PFSK-1 (cell line): ENCODE data around the gene DENND10.

Experiments used
- SIN3A ChIP-seq: IDR thresholded peaks from 2 replicates; pipeline ENCODE4 v1.6.1; 2012; ENCODE audit warnings: mild to moderate bottlenecking, low read length, moderate library complexity, borderline replicate concordance; ENCODE audit not compliant: insufficient read depth
- TAF1 ChIP-seq: IDR thresholded peaks from 2 replicates; pipeline ENCODE4 v1.6.1; 2012; ENCODE audit warnings: low read length, control low read depth, borderline replicate concordance; ENCODE audit not compliant: insufficient read depth
- TF ChIP-seq, protein P1 (sequence below), 2 experiments: IDR thresholded peaks; 2 replicates each; pipeline versions ENCODE4 v1.6.1 to v1.8.0; 2011 to 2012; ENCODE audit warnings: low read depth in 2 of 2, low read length in 2 of 2, control low read depth in 1 of 2, inconsistent platforms in 1 of 2, mild to moderate bottlenecking in 1 of 2, moderate library complexity in 1 of 2; ENCODE audit not compliant: insufficient read depth in 1 of 2

DNA sequence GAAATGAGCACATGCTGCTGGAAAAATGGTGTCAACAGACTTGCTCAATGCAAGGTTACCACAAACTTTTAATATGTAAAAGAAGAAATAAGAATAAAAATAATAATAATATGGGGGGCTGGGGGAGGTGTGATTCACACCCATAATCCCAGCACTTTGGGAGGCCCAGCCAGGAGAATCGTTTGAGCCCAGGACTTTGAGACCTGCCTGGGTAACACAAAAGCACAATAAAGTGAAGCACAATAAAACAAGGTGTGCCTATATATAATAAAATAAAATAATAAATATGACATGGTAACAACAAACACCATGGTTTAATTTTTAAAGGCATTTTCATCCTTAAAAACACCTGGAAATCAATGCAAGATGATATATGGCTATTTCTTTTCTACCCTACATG is 48.4 kb upstream of the DENND10 start:
- TF ChIP-seq, protein P1, sequence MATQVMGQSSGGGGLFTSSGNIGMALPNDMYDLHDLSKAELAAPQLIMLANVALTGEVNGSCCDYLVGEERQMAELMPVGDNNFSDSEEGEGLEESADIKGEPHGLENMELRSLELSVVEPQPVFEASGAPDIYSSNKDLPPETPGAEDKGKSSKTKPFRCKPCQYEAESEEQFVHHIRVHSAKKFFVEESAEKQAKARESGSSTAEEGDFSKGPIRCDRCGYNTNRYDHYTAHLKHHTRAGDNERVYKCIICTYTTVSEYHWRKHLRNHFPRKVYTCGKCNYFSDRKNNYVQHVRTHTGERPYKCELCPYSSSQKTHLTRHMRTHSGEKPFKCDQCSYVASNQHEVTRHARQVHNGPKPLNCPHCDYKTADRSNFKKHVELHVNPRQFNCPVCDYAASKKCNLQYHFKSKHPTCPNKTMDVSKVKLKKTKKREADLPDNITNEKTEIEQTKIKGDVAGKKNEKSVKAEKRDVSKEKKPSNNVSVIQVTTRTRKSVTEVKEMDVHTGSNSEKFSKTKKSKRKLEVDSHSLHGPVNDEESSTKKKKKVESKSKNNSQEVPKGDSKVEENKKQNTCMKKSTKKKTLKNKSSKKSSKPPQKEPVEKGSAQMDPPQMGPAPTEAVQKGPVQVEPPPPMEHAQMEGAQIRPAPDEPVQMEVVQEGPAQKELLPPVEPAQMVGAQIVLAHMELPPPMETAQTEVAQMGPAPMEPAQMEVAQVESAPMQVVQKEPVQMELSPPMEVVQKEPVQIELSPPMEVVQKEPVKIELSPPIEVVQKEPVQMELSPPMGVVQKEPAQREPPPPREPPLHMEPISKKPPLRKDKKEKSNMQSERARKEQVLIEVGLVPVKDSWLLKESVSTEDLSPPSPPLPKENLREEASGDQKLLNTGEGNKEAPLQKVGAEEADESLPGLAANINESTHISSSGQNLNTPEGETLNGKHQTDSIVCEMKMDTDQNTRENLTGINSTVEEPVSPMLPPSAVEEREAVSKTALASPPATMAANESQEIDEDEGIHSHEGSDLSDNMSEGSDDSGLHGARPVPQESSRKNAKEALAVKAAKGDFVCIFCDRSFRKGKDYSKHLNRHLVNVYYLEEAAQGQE (IDR thresholded peaks at IDR 0.05; ENCODE audit: insufficient read depth in 1 of 2, low read depth in 2 of 2, low read length in 2 of 2): no peak
- TF ChIP-seq SIN3A (no peak), TAF1 (no peak)
